HEK293 (cell line): ENCODE results near the gene VWCE.

Experiments
- CTCF ChIA-PET: fragments of 350-600 bp; formaldehyde crosslinking; extraction: SDS; loops from one replicate; lab custom pipeline; 2021; ENCODE audit warnings: antibody characterized with exemption; lab: Yijun Ruan, JAX
- POLR2A ChIA-PET: fragments of 300-600 bp; formaldehyde crosslinking; extraction: SDS; loops from one replicate; lab custom pipeline; 2020; ENCODE audit warnings: antibody characterized with exemption, inconsistent platforms; lab: Yijun Ruan, JAX
- H3K27ac ChIP-seq: fragments of 200-500 bp; sonication (Bioruptor generic); 2 replicates; pipeline ENCODE4 v1.5.1; 2014; ENCODE audit warnings: low read depth, low read length, control low read depth, inconsistent platforms; ENCODE audit errors: extremely low read depth
- H3K36me3 ChIP-seq, 2 experiments: fragments of 200-500 bp in 1 of 2; sonication (Bioruptor generic) in 1 of 2; 1 replicate in 1 of 2; 2 replicates in 1 of 2; pipeline ENCODE4 v1.5.1; 2014 to 2017; ENCODE audit warnings: inconsistent platforms in 2 of 2, low read length in 2 of 2; ENCODE audit not compliant: control insufficient read depth in 2 of 2, insufficient read depth in 1 of 2
- H3K4me1 ChIP-seq: fragments of 200-500 bp; sonication (Bioruptor generic); 2 replicates; pipeline ENCODE4 v1.5.1; 2014; ENCODE audit warnings: mild to moderate bottlenecking, low read length, inconsistent platforms; ENCODE audit not compliant: control insufficient read depth, insufficient read depth
- H3K4me3 ChIP-seq: 2 replicates; pipeline ENCODE4 v1.5.1; 2011; ENCODE audit warnings: low read depth, mild to moderate bottlenecking, control low read depth, low read length, moderate library complexity
- H3K9me3 ChIP-seq: fragments of 200-500 bp; sonication (Bioruptor generic); 2 replicates; pipeline ENCODE4 v1.5.1; 2014; ENCODE audit warnings: low read depth, low read length, inconsistent platforms; ENCODE audit not compliant: control insufficient read depth, insufficient read depth
- BCL11A ChIP-seq: fragments of 450-650 bp; formaldehyde crosslinking; IDR thresholded peaks from 2 replicates; pipeline ENCODE4 v1.5.1; 2016; ENCODE audit warnings: low read depth, missing biosample characterization, missing genetic modification characterization
- HIC1 ChIP-seq: fragments of 450-650 bp; formaldehyde crosslinking; IDR thresholded peaks from 2 replicates; pipeline ENCODE4 v1.5.1; 2016; ENCODE audit warnings: missing biosample characterization, missing genetic modification characterization
- HOXA7 ChIP-seq: sonication (generic); formaldehyde crosslinking; IDR thresholded peaks from 2 replicates; pipeline ENCODE4 v1.8.1; 2022; ENCODE audit warnings: missing genetic modification reagents, borderline replicate concordance
- HOXC10 ChIP-seq: sonication (generic); formaldehyde crosslinking; IDR thresholded peaks from 2 replicates; pipeline ENCODE4 v1.8.1; 2023; ENCODE audit warnings: mild to moderate bottlenecking, missing genetic modification reagents
- IKZF3 ChIP-seq: fragments of 450-650 bp; IDR thresholded peaks from 2 replicates; pipeline ENCODE4 v1.5.0; 2018; ENCODE audit warnings: missing biosample characterization, mild to moderate bottlenecking, missing genetic modification characterization, moderate library complexity
- KLF7 ChIP-seq: fragments of 450-650 bp; formaldehyde crosslinking; IDR thresholded peaks from 2 replicates; pipeline ENCODE4 v1.5.1; 2016; ENCODE audit warnings: missing biosample characterization, missing genetic modification characterization, borderline replicate concordance
- OSR2 ChIP-seq: fragments of 450-650 bp; formaldehyde crosslinking; IDR thresholded peaks from 2 replicates; pipeline ENCODE4 v1.5.1; 2016; ENCODE audit warnings: missing biosample characterization, missing genetic modification characterization
- REPIN1 ChIP-seq: fragments of 450-650 bp; formaldehyde crosslinking; IDR thresholded peaks from 2 replicates; pipeline ENCODE4 v1.5.1; 2017; ENCODE audit warnings: missing biosample characterization, missing genetic modification characterization, low read depth
- SCRT1 ChIP-seq: fragments of 450-650 bp; formaldehyde crosslinking; IDR thresholded peaks from 2 replicates; pipeline ENCODE4 v1.5.1; 2016; ENCODE audit warnings: missing biosample characterization, missing genetic modification characterization, borderline replicate concordance
- YY2 ChIP-seq: fragments of 450-650 bp; formaldehyde crosslinking; IDR thresholded peaks from 2 replicates; pipeline ENCODE4 v1.5.1; 2016; ENCODE audit warnings: missing biosample characterization, missing genetic modification characterization
- ZNF121 ChIP-seq: fragments of 450-650 bp; formaldehyde crosslinking; IDR thresholded peaks from 2 replicates; pipeline ENCODE4 v1.5.1; 2016; ENCODE audit warnings: missing biosample characterization, missing genetic modification characterization
- ZNF19 ChIP-seq: fragments of 450-650 bp; formaldehyde crosslinking; IDR thresholded peaks from 2 replicates; pipeline ENCODE4; 2016; ENCODE audit warnings: missing biosample characterization, missing genetic modification characterization, low read depth
- ZNF214 ChIP-seq: fragments of 450-650 bp; formaldehyde crosslinking; IDR thresholded peaks from 2 replicates; pipeline ENCODE4 v1.5.1; 2017; ENCODE audit warnings: missing biosample characterization, mild to moderate bottlenecking, missing genetic modification characterization, borderline replicate concordance
- ZNF23 ChIP-seq: fragments of 450-650 bp; formaldehyde crosslinking; IDR thresholded peaks from 2 replicates; pipeline ENCODE4 v1.5.1; 2016; ENCODE audit warnings: missing biosample characterization, missing genetic modification characterization, borderline replicate concordance
- ZNF24 ChIP-seq: fragments of 450-650 bp; formaldehyde crosslinking; IDR thresholded peaks from 2 replicates; pipeline ENCODE4 v1.5.1; 2016; ENCODE audit warnings: missing biosample characterization, missing genetic modification characterization
- ZNF311 ChIP-seq: fragments of 450-650 bp; formaldehyde crosslinking; IDR thresholded peaks from 2 replicates; pipeline ENCODE4 v1.5.1; 2017; ENCODE audit warnings: missing biosample characterization, missing genetic modification characterization, borderline replicate concordance
- ZNF324 ChIP-seq: fragments of 450-650 bp; formaldehyde crosslinking; IDR thresholded peaks from 2 replicates; pipeline ENCODE4 v1.5.1; 2016; ENCODE audit warnings: missing biosample characterization, missing genetic modification characterization
- ZNF335 ChIP-seq: fragments of 450-650 bp; formaldehyde crosslinking; conservative IDR thresholded peaks from 2 replicates; pipeline ENCODE4 v1.5.1; 2016; ENCODE audit warnings: missing biosample characterization, missing genetic modification characterization
- ZNF473 ChIP-seq: fragments of 450-650 bp; formaldehyde crosslinking; IDR thresholded peaks from 2 replicates; pipeline ENCODE4 v1.5.1; 2017; ENCODE audit warnings: missing biosample characterization, missing genetic modification characterization
- ZNF510 ChIP-seq: fragments of 450-650 bp; formaldehyde crosslinking; IDR thresholded peaks from 2 replicates; pipeline ENCODE4 v1.5.1; 2018; ENCODE audit warnings: mild to moderate bottlenecking, missing genetic modification characterization, missing biosample characterization; ENCODE audit not compliant: insufficient replicate concordance
- ZNF514 ChIP-seq: fragments of 450-650 bp; formaldehyde crosslinking; IDR thresholded peaks from 2 replicates; pipeline ENCODE4 v1.5.1; 2016; ENCODE audit warnings: missing biosample characterization, missing genetic modification characterization
- ZNF529 ChIP-seq: fragments of 450-650 bp; formaldehyde crosslinking; IDR thresholded peaks from 2 replicates; pipeline ENCODE4 v1.5.1; 2017; ENCODE audit warnings: missing genetic modification characterization, missing biosample characterization; ENCODE audit not compliant: insufficient replicate concordance
- ZNF530 ChIP-seq: fragments of 450-650 bp; formaldehyde crosslinking; IDR thresholded peaks from 2 replicates; pipeline ENCODE4 v1.5.1; 2016; ENCODE audit warnings: low read depth, missing biosample characterization, missing genetic modification characterization
- ZNF624 ChIP-seq: fragments of 450-650 bp; formaldehyde crosslinking; IDR thresholded peaks from 2 replicates; pipeline ENCODE4 v1.5.1; 2017; ENCODE audit warnings: missing biosample characterization, missing genetic modification characterization
- ZNF670 ChIP-seq: fragments of 450-650 bp; formaldehyde crosslinking; IDR thresholded peaks from 2 replicates; pipeline ENCODE4 v1.5.1; 2016; ENCODE audit warnings: missing biosample characterization, missing genetic modification characterization, low read depth
- TF ChIP-seq, protein P1 (sequence below): fragments of 450-650 bp; formaldehyde crosslinking; IDR thresholded peaks from 2 replicates; pipeline ENCODE4 v1.5.1; 2016; ENCODE audit warnings: missing biosample characterization, missing genetic modification characterization
- TF ChIP-seq, protein P2 (sequence below): fragments of 450-650 bp; formaldehyde crosslinking; IDR thresholded peaks from 2 replicates; pipeline ENCODE4 v1.5.1; 2016; ENCODE audit warnings: missing biosample characterization, missing genetic modification characterization, borderline replicate concordance
- TF ChIP-seq, protein P3 (sequence below): fragments of 450-650 bp; formaldehyde crosslinking; IDR thresholded peaks from 2 replicates; pipeline ENCODE4 v1.5.1; 2016; ENCODE audit warnings: missing biosample characterization, missing genetic modification characterization

Gene VWCE

GRCh38 chr11:61305417-61305816 lies 10.3 kb upstream of the VWCE start:
- no peaks in the 10 kb centered on the region for H3K9me3 ChIP-seq
- H3K36me3 ChIP-seq, result peaks cover 26 to 99% of the 10 kb centered on the region in 2 experiments
- ChIA-PET CTCF (interaction anchor here (1.2 kb wide), 1 partner anchor 80 kb away, joined by 3 read pairs; no protein-coding TSS in a partner anchor), POLR2A (no interaction called here)
- H3K4me1 ChIP-seq, result no peaks in the 10 kb centered on the region
- no peak overlapping the region for H3K4me3 ChIP-seq
- TF ChIP-seq HOXA7 (CRISPR knock-in tag), result no peak
- TF ChIP-seq ZNF324 (tag by site-specific recombination), result no peak
- no peak for TF ChIP-seq ZNF473 (tag by site-specific recombination)
- TF ChIP-seq ZNF514 (tag by site-specific recombination), result no peak
- no peak for TF ChIP-seq HIC1 (tag by site-specific recombination)
- no peak for TF ChIP-seq OSR2 (tag by site-specific recombination)
- TF ChIP-seq YY2, result no peak
- TF ChIP-seq, protein P1, sequence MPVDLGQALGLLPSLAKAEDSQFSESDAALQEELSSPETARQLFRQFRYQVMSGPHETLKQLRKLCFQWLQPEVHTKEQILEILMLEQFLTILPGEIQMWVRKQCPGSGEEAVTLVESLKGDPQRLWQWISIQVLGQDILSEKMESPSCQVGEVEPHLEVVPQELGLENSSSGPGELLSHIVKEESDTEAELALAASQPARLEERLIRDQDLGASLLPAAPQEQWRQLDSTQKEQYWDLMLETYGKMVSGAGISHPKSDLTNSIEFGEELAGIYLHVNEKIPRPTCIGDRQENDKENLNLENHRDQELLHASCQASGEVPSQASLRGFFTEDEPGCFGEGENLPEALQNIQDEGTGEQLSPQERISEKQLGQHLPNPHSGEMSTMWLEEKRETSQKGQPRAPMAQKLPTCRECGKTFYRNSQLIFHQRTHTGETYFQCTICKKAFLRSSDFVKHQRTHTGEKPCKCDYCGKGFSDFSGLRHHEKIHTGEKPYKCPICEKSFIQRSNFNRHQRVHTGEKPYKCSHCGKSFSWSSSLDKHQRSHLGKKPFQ (tag by site-specific recombination), result no peak
- no peak for TF ChIP-seq ZNF529 (tag by site-specific recombination)
- no peak for TF ChIP-seq HOXC10
- TF ChIP-seq ZNF19, result no peak
- no peak for TF ChIP-seq BCL11A (tag by site-specific recombination)
- no peak for TF ChIP-seq ZNF311 (tag by site-specific recombination)
- TF ChIP-seq REPIN1, result no peak
- TF ChIP-seq ZNF530 (tag by site-specific recombination), result no peak
- no peak for TF ChIP-seq ZNF335
- TF ChIP-seq, protein P2, sequence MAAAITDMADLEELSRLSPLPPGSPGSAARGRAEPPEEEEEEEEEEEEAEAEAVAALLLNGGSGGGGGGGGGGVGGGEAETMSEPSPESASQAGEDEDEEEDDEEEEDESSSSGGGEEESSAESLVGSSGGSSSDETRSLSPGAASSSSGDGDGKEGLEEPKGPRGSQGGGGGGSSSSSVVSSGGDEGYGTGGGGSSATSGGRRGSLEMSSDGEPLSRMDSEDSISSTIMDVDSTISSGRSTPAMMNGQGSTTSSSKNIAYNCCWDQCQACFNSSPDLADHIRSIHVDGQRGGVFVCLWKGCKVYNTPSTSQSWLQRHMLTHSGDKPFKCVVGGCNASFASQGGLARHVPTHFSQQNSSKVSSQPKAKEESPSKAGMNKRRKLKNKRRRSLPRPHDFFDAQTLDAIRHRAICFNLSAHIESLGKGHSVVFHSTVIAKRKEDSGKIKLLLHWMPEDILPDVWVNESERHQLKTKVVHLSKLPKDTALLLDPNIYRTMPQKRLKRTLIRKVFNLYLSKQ (tag by site-specific recombination), result no peak
- TF ChIP-seq ZNF24 (tag by site-specific recombination), result no peak
- no peak for TF ChIP-seq SCRT1 (tag by site-specific recombination)
- H3K27ac ChIP-seq, result no peak overlapping the region

GRCh38 chr11:61303725-61304124 lies 8.6 kb upstream of the VWCE start:
- Histone ChIP-seq H3K4me1 (no peaks in the 10 kb centered on the region), H3K36me3 (peaks cover 16 to 99% of the 10 kb centered on the region in 2 experiments; a peak in 2 of 3 replicates), H3K9me3 (no peaks in the 10 kb centered on the region), H3K27ac (no peak overlapping the region), H3K4me3 (no peak overlapping the region)
- CTCF ChIA-PET, result interaction anchor here (0.7 kb wide), 1 partner anchor 15 kb away, joined by 3 read pairs; no protein-coding TSS in a partner anchor
- POLR2A ChIA-PET, result no interaction called here
- TF ChIP-seq, protein P3, sequence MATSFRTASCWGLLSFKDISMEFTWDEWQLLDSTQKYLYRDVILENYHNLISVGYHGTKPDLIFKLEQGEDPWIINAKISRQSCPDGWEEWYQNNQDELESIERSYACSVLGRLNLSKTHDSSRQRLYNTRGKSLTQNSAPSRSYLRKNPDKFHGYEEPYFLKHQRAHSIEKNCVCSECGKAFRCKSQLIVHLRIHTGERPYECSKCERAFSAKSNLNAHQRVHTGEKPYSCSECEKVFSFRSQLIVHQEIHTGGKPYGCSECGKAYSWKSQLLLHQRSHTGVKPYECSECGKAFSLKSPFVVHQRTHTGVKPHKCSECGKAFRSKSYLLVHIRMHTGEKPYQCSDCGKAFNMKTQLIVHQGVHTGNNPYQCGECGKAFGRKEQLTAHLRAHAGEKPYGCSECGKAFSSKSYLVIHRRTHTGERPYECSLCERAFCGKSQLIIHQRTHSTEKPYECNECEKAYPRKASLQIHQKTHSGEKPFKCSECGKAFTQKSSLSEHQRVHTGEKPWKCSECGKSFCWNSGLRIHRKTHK (tag by site-specific recombination), result no peak
- no peak for TF ChIP-seq HIC1 (tag by site-specific recombination)
- TF ChIP-seq ZNF624 (tag by site-specific recombination), result no peak
- no peak for TF ChIP-seq ZNF670 (tag by site-specific recombination)
- no peak for TF ChIP-seq KLF7 (tag by site-specific recombination)
- TF ChIP-seq ZNF510 (tag by site-specific recombination), result no peak
- no peak for TF ChIP-seq ZNF23 (tag by site-specific recombination)
- no peak for TF ChIP-seq IKZF3
- no peak for TF ChIP-seq ZNF121 (tag by site-specific recombination)
- no peak for TF ChIP-seq ZNF214 (tag by site-specific recombination)
- no peak for TF ChIP-seq ZNF530 (tag by site-specific recombination)
